A549 (cell line): ENCODE measurements around the gene MEMO1.

ENCODE experiments used
- CTCF ChIP-seq: fragments of >200 bp; sonication (Bioruptor Twin); formaldehyde crosslinking; IDR thresholded peaks from 3 replicates; pipeline ENCODE4 v1.5.1; 2016
- MYC ChIP-seq: IDR thresholded peaks from 2 replicates; pipeline ENCODE4 v1.6.1; 2012; ENCODE audit warnings: mild to moderate bottlenecking, inconsistent platforms, low read length, improper control_type of control experiment, borderline replicate concordance
- NFE2L2 ChIP-seq: fragments of 150-350 bp; conservative IDR thresholded peaks from 2 replicates; pipeline ENCODE4 v1.6.1; 2014; ENCODE audit warnings: low read length
- POLR2A ChIP-seq: IDR thresholded peaks from 2 replicates; pipeline ENCODE4 v1.6.1; 2012; ENCODE audit warnings: mild to moderate bottlenecking, low read length
- RCOR1 ChIP-seq: fragments of 150-350 bp; IDR thresholded peaks from 2 replicates; pipeline ENCODE4 v1.6.1; 2014; ENCODE audit warnings: antibody characterized with exemption, low read length, low read depth
- TP53 ChIP-seq: fragments of 250-450 bp; sonication (Bioruptor Pico); IDR thresholded peaks from 2 replicates; pipeline ENCODE4 v1.5.0; 2021; ENCODE audit warnings: mild to moderate bottlenecking, moderate library complexity
- TF ChIP-seq, protein P1 (sequence below): IDR thresholded peaks from 2 replicates; pipeline ENCODE4 v1.6.1; 2012
- TF ChIP-seq, protein P2 (sequence below): IDR thresholded peaks from 2 replicates; pipeline ENCODE4 v1.6.1; 2012

DNA sequence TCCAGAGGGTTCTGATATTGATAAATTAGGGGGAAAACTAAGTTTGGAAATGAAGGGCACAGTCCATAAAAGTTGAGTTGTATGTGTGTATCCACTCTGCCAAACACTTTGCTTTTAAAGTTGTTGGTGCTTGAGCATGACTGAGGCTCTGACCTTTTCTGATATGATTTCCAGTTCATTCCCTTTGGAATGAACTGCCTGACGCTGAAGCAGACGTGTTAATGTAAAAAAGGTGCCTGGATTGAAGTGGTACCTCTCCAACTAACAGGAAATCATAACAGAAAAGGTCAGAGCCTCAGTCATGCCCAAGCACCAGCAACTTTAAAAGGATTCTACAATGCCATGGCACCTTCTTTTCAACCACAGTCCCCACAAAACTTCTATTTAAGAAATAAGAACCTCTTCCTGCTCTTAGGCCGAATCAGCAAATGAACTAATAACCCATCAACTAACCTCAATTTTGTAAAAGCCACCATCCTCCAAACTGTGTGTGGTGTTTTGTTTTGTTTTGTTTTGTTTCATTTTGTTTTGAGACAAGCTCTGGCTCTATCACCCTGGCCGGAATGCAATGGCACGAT, 52.6 kb downstream of the MEMO1 start:
- TF ChIP-seq POLR2A, result no peak
- TF ChIP-seq, protein P1, sequence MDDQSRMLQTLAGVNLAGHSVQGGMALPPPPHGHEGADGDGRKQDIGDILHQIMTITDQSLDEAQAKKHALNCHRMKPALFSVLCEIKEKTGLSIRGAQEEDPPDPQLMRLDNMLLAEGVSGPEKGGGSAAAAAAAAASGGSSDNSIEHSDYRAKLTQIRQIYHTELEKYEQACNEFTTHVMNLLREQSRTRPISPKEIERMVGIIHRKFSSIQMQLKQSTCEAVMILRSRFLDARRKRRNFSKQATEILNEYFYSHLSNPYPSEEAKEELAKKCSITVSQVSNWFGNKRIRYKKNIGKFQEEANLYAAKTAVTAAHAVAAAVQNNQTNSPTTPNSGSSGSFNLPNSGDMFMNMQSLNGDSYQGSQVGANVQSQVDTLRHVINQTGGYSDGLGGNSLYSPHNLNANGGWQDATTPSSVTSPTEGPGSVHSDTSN, result no peak
- no peak for TF ChIP-seq CTCF
- no peak for TF ChIP-seq TP53 (CRISPR knock-in tag)
- TF ChIP-seq, protein P2, sequence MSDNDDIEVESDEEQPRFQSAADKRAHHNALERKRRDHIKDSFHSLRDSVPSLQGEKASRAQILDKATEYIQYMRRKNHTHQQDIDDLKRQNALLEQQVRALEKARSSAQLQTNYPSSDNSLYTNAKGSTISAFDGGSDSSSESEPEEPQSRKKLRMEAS, result no peak
- no peak for TF ChIP-seq NFE2L2
- no peak for TF ChIP-seq MYC
- TF ChIP-seq RCOR1, result no peak
